NCI-H748 (cell line): Measurements from ENCODE around the gene BTBD17.

ENCODE experiments used
- DNase-seq: peaks from one replicate; lab custom pipeline; 2025; ENCODE audit not compliant: unreplicated experiment; lab: John Stamatoyannopoulos, UW

Gene BTBD17

GRCh38 chr17:74359916-74360315 is 1.8 kb downstream of the BTBD17 start:
- DNase-seq: no peak

- DNase-seq: no peak
These were observed 3.0 kb downstream of the BTBD17 start for GRCh38 chr17:74358697-74359096.

GRCh38 chr17:74357466-74357809 is 4.2 kb downstream of the BTBD17 start:
- DNase-seq: no peak

GRCh38 chr17:74356646-74357465 is 4.8 kb downstream of the BTBD17 start:
- no peak for DNase-seq

GRCh38 chr17:74355065-74355464 is 6.6 kb downstream of the BTBD17 start:
- DNase-seq: no peak

DNA sequence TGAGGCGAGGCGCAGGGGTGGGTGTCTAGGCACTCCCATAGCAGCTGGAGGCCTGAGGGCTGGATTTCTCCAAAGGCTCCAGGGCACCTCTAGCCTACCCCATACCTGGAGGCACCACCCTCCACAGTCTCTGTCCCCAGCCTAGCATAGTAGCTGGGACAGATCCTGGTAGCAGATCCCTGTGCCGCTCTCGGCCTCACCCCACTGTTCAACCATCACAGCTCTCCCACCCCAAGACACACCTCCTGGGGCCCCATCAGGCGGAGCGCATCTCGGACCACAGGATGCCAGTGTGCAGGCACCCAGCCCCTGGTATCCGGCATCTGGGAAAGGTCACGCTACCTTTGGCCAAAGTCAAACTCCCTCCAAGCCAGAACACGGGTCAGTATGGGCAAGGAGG is 7.1 kb downstream of the BTBD17 start:
- DNase-seq: no peak

DNA sequence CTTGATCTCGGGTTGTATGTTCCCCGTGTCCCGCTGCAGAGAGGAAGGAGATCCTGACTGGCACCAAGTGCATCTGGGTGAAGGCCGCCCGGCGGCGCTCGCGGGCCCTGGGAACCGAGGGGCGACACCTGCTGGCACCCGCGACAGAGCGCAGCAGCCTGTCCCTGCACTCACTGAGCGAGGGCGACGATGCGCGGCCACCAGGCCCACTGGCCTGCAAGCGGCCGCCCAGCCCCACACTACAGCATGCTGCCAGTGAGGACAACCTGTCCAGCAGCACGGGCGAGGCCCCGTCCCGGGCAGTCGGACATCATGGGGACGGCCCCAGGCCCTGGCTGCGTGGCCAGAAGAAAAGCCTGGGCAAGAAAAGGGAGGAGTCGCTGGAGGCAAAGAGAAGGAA is 7.5 kb downstream of the BTBD17 start:
- no peak for DNase-seq

DNA sequence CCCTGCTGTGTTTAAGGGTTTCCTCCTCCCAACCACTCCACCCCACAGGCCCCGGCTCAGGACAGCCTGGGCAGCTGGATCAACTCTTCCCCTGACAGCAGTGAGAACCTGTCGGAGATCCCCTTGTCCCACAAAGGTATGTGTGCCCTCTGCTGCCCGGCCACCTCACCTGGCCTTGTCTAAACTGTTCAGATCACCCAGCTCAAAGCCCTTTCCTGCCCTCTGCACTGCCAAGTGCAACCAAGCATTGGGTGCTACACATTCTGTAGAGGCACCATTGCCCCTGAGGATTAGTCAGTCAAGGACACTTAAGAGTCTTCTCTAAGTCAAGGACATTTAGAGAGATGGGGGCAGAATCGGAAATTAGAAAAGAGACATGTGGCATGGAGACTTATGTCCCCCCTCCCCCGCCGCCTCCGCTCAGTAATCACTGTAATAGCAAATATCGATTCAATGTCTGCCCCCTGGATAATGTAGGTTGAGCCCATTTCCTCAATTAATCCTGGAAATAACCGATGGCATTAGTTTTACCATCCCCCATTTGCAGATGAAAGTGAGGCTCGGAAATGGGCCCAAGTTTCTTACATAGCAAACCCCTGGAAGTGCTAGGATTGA is 8.1 kb downstream of the BTBD17 start:
- DNase-seq: no peak

DNA sequence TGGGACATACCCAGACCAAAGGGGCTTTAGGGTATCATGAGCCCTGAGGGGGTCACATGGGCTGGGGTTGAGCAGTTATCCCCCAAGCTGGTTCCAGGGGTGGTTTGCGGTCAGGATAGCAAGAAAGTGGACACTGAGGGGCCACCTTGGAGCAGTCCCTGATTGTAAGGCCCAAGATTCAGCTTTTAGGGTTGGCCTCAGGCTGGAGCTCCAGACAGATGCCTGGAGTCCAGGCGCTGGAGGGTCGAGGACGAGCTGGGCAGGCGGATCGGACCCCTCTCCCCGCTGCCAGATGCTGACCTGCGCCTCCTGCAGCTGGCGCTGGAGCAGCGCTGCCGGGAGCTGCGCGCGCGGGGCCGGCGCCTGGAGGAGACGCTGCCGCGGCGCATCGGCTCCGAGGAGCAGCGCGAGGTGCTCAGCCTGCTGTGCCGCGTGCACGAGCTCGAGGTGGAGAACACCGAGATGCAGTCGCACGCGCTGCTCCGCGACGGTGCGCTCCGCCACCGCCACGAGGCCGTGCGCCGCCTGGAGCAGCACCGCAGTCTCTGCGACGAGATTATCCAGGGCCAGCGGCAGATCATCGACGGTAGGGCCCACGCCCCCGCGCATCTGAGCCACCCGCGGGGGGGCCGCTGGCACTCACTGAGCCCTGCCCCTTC is 10.0 kb downstream of the BTBD17 start:
- no peak for DNase-seq

GRCh38 chr17:74350486-74350885 is 11.2 kb downstream of the BTBD17 start:
- DNase-seq: peak; percentile 16

- DNase-seq: no peak
These were observed 12.5 kb downstream of the BTBD17 start for GRCh38 chr17:74349120-74349519.

- DNase-seq: no peak
These were observed 14.0 kb downstream of the BTBD17 start for GRCh38 chr17:74347646-74348045.

- no peak for DNase-seq
These were observed 16.0 kb downstream of the BTBD17 start for GRCh38 chr17:74345433-74346241.

- no peak for DNase-seq
These were observed 17.0 kb downstream of the BTBD17 start for GRCh38 chr17:74344658-74345057.

GRCh38 chr17:74343526-74344284 is 18.0 kb downstream of the BTBD17 start:
- no peak for DNase-seq

DNA sequence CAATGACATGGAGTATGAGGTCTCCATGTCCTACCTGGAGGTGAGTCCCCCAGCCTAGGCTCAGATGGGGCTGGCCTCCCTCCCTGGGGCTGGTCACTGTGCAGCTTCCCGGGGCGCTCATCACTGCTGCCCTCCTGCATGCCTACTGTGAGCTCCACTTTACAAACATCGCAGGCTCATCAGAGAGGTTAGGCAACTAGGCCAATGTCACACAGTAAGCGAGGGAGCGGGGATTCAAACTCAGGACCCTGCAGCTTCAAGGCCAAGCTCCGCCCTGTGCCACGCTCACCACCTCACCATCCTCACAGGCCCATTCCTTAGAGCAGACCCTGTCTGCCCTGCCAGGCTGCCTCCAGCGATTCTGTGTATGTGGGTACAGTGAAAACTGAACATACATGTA is 18.5 kb downstream of the BTBD17 start:
- DNase-seq: no peak

DNA sequence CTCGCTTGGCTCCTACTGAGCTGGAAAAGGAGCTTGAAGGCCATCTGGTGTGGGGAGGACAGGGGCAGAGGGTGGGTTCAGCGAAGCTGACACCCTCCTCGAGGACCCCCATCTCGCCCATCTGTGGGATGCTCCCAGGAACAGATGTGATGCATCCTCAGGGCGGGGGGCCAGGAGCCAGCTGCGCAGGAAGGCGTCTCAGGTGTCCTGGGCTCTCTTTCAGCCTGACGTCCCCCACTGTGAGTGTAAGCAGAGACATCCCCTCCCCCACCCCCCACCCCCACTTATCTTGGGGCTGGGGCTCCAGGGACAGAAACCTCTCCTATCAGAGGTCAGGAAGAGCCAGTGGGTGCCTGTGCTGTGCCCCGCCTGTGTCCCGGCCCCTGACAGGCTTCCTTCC is 19.4 kb downstream of the BTBD17 start:
- peak; percentile 30 for DNase-seq

GRCh38 chr17:74340470-74341023 is 21.1 kb downstream of the BTBD17 start:
- no peak for DNase-seq

- peak; percentile 62 for DNase-seq
These were observed 22.0 kb downstream of the BTBD17 start for GRCh38 chr17:74339537-74340195.
